Urothelium cell line (cell line): Measurements from ENCODE around the gene TMEM9.
A peak's percentile ranks its signal among the peaks of the same experiment; 100 is the strongest.

ENCODE experiments used
- DNase-seq: peaks from one replicate; pipeline ENCODE4 v3.0.0; 2011; ENCODE audit warnings: low spot score, mixed read lengths
- FAIRE-seq: peaks from 2 replicates; lab custom pipeline; 2011; peaks lifted over from hg19 to GRCh38; lab: Jason Lieb, UNC

TMEM9 gene

DNA sequence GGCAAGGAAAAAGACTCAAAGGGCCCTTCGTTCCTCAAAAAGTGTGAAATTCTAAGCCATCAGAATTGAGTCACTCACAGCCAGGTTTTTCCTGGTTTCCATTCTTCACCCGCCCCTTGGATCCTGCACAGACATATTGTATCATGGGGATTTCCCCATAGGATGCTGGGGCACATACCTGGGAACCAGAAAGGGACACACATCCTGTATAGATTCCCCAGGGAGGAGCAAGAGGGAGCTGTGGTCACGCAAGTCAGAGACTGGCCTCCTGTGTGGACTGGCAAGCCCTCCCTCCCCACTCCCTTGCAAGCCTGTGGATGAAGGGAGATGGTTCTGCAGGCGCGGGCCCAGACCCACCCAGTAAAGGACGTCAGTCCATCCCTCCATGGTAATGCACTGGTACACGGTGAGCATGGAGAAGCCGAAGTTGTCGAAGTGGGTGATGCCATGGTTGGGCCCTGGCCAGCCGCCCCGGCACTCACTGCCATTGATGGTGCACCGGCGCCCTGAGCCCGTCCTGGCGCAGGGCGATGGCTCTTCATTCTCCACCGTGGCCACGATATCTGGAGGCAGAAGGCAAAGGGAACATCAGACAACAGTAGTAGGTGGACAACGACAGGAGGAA lies 65.3 kb downstream of the TMEM9 start:
- DNase-seq, result no peak

DNA sequence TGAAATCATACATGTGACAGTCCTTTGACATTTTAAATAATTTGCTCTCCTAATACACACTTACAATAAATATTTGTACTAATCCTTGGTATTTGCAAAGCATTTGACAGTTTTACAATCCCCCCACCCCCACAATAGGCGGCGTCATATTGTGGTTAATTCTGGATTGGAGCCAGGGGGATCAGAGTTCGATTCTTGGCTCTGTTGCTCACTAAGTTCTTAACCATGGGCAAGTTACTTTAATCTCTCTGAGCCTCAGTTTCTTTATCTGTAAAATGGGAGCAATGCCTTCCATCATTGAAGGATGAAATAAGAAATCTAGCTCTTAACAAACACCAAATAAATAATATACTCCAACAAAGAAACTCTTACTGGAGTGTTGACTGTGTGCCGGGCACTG lies 65.9 kb downstream of the TMEM9 start:
- FAIRE-seq (no peak), DNase-seq (no peak)

More for the DNA sequence above, 65.3 kb downstream of the TMEM9 start:
- FAIRE-seq, result peak; percentile 13

DNA sequence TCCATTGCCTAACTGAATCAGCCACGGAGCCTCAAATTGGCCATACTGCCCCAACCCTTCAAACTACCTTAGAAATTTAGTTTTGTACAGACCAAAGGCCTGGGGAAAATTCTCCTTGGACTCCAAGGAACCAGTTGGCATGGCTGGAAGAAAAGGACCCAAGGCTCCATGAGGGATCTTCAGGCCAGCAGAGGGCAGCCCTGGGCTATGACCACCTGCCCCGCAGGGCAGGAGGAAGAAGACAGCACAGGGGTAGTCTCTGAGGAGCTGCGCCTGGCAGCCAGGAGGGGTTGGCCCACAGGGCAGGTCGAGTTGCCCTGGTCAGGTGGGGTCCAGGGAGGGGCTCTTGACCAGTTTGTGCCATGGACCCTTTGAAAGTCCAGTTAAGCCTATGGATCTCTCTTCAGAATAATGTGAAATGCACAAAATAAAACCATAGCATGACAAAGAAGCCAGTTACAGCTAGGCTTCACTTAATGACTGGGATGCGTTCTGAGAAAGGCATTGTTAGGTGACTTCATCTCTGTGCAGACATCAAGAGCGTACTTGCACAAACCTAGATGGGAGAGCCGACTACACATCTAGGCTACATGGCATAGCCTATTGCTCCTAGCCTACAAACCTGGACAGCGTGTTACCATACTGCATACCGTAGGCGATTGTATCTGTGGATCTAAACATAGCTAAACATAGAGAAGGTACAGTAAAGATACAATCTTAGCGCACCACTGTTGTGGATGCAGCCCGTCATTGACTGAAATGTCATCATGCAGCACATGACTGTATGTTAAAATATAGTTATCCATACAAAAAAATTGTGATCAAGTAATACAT lies 68.2 kb downstream of the TMEM9 start:
- no peak for FAIRE-seq
- DNase-seq, result peak; percentile 74
